ENCODE results near the gene NIN.
"Not testable (repeated sequence)": the region's sequence is repeated elsewhere in the genome, so short reads cannot be mapped to it uniquely, and the experiment has no call there.

Gene NIN

GRCh38 chr14:50697659-50698290, 133.2 kb downstream of the NIN start:
- DNase-seq: no peak

- DNase-seq: not testable (repeated sequence)
These were observed 136.7 kb downstream of the NIN start for GRCh38 chr14:50694260-50694659.

DNA sequence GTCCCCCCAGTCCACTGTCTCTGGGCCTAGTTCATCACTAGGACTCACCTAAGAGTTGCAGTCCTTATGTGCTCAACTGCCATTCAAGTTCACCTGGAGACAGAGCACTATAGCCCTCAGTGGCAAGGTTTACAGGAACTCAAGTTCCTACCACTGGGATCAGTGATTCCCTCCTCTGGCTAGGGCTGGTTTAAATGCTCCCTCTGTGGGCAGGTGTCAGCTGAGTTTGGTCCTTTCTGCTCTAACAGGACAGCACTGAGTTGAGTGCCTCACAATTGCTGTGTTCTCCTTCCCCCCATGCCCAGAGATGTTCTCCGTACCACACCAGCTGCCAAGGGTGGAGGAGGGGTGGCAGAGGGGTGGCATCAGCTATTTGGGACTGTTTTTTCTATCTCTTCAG, 142.1 kb downstream of the NIN start:
- DNase-seq: no peak

DNA sequence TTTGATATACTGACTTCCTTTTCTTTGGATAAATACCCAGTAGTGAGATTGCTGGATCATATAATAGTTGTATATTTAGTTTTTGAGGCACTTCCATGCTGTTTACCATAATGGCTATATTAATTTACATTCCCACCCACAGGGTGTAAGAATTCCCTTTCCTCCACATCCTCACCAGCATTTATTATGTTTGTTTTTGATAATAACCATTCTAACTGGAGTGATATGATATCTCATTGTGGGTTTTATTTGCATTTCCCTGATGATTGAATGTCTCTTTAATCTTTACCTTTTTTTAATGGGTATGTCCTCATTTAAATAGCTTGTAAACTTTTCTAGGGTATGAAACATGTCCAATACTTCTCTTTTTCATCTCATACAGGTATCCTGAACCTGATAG, 151.3 kb downstream of the NIN start:
- no peak for DNase-seq

GRCh38 chr14:50678163-50678562, 152.8 kb downstream of the NIN start:
- DNase-seq: no peak

DNA sequence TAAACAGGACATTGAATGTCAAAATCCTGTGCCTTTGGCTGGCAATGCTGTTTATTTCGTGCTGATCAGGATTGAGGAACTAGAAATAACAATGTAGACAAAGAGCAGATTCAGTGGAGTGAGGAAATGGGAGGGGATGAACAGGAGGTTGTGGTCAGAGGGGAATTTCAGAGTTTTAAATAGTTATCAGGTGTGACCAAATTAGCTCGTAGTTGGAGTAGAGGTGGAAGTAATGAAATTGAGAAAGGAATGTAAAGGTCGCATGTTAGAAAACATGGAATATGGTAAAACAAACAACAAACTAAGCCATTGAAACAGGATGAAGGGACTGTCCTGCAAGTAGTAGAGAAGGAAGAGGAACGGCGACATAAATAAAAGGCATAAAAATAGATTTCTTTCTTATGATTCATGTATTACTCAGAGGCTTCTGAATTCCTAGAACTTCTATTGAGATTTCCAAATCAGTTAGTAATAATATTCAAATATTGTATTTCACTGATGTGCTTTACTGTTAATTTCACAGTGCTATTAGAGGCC, 153.4 kb downstream of the NIN start:
- DNase-seq: no peak

DNA sequence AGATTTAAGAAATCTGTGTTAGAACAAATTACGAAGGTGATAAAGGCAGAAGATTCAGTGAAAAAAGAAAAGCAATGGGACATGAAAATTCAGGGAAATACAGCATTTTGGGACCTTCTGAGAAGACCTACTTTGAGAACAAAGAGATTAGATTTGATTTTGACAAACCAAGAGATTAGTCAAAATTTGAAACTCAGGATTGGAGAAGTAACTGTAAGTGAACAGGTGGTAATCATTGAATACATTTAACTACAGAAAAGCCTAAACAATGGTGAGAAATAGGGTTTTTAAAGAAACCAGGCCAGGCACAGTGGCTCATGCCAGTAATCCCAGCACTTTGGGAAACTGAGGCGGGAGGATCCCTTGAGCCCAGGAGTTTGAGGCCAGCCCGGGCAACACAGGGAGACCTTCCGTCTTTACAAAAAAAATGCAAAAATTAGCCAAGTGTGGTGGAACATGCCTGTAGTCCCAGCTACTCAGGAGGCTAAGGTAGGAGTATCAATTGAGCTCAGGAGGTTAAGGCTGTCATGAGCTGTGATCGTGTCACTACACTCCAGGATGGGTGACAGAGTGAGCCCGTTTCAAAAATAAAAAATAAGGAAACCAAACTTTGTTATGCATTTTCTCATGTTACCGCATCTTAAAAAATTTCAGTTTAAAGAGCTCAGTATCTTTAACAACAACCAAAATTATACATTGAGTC, 154.0 kb downstream of the NIN start:
- no peak for DNase-seq

GRCh38 chr14:50675597-50675996, 155.4 kb downstream of the NIN start:
- no peak for DNase-seq

GRCh38 chr14:50670866-50671256, 160.1 kb downstream of the NIN start:
- DNase-seq: no peak

- DNase-seq: no peak
These were observed 160.6 kb downstream of the NIN start for GRCh38 chr14:50670196-50670865.
